Coronary artery (tissue), 2 donors: ENCODE measurements around the gene BMP5.

Source experiments
- DNase-seq: peaks from one replicate; pipeline ENCODE4 v3.0.0-alpha.2; 2017; ENCODE audit warnings: low spot score
- H3K27ac ChIP-seq, 2 donors: fragments of 200-600 bp; sonication (generic); one replicate each; pipeline ENCODE4 v1.5.1; 2016 to 2019
- H3K4me3 ChIP-seq: fragments of 200-600 bp; sonication (generic); 2 replicates; pipeline ENCODE4 v1.5.1; 2016; ENCODE audit warnings: mild to moderate bottlenecking, moderate library complexity
- TF ChIP-seq, protein P1 (sequence below): fragments of 200-600 bp; sonication (generic); IDR thresholded peaks from one replicate; pipeline ENCODE4 v1.5.1; 2019; ENCODE audit warnings: antibody characterized with exemption

Gene BMP5

DNA sequence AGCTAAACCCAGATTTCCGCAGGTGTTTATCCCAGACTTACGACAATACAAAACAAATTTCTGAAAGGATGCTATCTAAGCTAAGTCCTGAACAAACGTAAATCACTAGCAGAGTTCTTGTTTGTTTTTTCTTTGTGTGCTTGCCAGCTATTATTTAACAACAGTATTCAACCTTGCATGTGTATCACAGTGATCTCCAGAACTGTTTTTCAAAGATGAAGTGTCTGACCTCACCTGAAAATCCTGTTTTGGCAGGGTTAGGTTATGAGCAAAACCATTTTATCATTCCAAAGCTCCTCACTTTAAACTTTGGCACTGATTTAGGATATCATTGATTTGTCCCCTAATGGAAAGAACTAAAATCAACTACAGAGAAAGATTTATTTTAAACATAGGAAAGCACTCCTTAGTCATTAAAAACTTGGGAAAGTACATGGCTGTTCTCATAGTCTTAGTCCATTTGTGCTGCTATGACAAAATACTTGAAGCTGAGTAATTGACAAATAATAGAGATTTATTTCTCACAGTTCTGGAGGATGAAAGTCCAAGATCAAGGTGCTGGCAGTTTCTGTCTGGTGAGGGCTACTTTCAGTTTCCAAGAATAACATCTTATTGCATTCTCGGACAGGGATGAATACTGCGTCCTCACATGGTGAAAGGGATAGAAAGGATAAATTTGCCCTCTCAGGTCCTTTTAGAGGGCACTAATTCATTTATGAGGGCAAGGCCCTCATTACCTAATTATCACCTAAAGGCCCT lies 20.8 kb upstream of the BMP5 start:
- DNase-seq = no peak
- H3K27ac ChIP-seq = no peak overlapping the region
- H3K4me3 ChIP-seq = no peak overlapping the region
- TF ChIP-seq, protein P1, sequence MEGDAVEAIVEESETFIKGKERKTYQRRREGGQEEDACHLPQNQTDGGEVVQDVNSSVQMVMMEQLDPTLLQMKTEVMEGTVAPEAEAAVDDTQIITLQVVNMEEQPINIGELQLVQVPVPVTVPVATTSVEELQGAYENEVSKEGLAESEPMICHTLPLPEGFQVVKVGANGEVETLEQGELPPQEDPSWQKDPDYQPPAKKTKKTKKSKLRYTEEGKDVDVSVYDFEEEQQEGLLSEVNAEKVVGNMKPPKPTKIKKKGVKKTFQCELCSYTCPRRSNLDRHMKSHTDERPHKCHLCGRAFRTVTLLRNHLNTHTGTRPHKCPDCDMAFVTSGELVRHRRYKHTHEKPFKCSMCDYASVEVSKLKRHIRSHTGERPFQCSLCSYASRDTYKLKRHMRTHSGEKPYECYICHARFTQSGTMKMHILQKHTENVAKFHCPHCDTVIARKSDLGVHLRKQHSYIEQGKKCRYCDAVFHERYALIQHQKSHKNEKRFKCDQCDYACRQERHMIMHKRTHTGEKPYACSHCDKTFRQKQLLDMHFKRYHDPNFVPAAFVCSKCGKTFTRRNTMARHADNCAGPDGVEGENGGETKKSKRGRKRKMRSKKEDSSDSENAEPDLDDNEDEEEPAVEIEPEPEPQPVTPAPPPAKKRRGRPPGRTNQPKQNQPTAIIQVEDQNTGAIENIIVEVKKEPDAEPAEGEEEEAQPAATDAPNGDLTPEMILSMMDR = no peak

DNA sequence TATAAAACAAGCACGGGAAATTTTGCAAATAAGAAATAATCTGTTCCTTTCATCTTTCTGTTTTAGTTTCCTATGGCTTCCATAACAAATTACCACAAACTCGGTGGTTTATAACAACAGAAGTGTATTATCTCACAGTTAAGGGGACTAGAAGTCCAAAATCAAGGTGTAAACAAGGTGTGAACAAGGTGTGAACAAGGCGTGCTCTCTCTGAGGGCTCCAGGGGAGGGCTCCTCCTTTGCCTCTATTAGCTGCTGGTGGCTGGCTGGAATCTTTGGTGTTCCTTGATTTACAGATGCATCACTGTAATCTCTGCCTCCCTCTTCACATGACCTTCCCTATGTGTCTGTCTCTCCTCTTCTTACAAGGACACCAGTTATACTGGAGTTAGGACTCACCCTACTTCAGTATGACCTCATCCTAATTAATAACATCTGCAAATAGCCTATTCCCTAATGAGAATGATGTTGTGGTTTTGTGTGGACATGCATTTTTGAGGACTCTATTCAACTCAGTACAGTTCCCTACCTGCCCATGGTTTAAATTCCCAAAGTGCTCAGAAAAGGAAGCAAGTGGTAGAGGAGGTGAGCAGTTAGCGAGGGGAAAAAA lies 17.5 kb upstream of the BMP5 start:
- Histone ChIP-seq H3K27ac (no peak overlapping the region), H3K4me3 (no peak overlapping the region)
- TF ChIP-seq, protein P1 = no peak
- DNase-seq = no peak

DNA sequence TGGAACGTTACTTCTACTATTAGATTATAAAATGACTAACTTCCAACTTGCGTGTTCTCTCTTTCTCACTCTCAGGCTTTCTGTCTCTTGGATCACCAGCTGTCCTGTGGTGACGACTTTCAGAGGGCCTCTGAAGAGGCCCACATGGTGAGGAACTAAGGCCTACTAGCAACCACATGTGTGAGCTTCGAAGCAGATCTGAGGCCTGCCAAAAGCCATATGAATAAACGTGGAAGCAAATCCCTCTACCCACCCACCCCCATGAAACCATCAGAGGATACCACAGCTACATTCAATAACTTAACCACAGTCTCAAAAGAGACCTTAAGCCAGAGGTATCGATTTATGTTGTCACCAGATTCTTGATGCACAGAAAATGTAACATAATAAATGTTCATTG lies 13.5 kb upstream of the BMP5 start:
- no peak for DNase-seq
- H3K27ac ChIP-seq = no peak overlapping the region
- TF ChIP-seq, protein P1 = no peak
- no peak overlapping the region for H3K4me3 ChIP-seq

DNA sequence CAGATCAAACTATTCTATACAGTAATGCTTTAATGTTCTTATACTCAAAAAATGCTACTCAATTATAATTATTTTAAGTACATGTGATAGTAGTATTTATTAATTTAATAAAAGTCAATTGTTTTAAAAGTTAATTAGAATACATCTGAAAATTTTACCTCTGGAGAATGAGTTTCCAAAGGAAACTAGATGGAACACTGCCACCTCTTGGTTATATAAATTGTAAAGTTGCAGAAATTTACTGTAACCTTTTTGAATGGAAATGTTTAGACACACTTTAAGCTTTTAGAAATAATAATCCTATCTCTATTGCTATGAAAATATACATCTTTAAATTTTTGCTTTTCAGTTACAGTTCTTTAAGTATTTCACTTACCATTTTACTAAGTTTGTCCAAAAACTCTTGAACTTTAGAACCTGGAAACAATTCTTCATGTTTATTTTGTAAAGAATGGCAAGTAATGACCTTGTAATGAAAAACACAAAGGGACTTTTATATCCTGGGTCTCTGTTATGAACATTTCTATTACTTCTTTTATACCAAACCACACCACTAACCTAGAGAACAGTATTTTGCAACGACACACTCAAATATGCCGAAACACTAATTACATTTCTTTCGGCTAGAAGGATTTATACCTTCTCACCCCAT lies 10.9 kb upstream of the BMP5 start:
- Histone ChIP-seq H3K4me3 (no peak overlapping the region), H3K27ac (no peak overlapping the region)
- no peak for DNase-seq
- TF ChIP-seq, protein P1 = no peak

DNA sequence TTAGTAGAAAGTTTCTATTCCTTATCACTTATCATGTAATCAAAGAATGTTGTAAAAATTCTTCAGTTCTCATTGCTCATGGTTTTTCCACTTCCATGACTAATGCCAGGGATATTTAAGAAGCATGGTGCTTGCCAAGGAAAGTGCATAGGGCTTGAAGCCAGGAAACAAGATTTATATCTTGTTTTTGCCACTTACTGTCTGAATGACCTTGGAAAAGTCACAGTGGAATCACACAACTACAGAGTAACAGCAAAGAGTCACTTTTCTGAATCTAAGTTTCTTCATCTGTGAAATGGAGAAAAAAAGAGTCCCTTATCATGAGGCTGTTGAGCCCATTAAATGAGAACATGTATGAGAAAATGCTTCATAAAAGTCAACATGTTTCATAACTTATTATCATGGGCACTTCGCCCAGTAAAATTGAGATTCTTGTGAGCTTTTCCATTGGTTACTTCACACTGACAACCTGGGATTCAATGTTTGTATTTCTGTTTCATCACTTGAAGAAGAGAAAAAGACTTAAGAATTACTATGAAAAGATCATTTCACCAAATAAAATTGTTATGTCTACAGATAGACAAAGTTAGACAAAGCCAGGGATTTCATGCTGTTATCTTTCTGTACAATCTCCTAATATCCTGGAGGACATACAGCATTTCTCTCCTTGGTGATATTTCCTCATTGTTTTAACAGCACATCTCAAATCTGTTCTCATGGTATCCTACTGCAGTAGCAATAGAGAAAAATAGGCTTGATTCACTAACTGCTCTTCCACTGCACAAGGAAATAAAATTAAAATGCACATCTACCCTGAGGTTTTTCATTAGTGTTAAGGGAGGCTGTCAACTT lies 7.6 kb upstream of the BMP5 start:
- TF ChIP-seq, protein P1 = no peak
- H3K27ac ChIP-seq = no peak overlapping the region
- no peak for DNase-seq
- no peak overlapping the region for H3K4me3 ChIP-seq

DNA sequence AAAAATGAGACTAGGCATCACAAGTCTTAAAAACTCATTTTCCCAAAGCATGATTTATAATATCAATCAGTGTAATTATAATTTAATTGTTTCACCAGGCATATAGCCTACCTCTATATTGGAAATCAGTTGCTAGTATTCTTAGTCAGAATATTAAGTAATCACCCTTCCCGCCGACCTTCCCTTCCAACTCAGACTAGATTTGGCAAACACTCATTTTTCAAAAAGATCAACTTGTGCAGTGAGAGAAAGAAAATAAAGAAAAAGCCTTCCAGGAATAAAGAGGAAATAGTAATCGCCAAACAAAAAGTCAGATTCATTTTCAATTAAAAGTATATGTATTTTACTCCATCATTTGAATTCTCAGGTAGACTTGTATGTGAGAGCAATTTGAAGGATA lies 1.9 kb upstream of the BMP5 start:
- no peak overlapping the region for H3K27ac ChIP-seq
- H3K4me3 ChIP-seq = no peak overlapping the region
- DNase-seq = no peak
- TF ChIP-seq, protein P1 = no peak
